ENCODE measurements around the gene RHBDL3. TPM values are rescaled to one million over a fixed set of nuclear protein-coding genes. Genes with fewer than 3 reads are reported as not detected.

RHBDL3 gene
- total and polyA plus RNA-seq, 10 of the 15 experiments (the other 5 are each of a cell fraction or from before 2014, with no cell fraction given), result 0.04 to 0.24 (median 0.04) TPM; not detected in 5

DNA sequence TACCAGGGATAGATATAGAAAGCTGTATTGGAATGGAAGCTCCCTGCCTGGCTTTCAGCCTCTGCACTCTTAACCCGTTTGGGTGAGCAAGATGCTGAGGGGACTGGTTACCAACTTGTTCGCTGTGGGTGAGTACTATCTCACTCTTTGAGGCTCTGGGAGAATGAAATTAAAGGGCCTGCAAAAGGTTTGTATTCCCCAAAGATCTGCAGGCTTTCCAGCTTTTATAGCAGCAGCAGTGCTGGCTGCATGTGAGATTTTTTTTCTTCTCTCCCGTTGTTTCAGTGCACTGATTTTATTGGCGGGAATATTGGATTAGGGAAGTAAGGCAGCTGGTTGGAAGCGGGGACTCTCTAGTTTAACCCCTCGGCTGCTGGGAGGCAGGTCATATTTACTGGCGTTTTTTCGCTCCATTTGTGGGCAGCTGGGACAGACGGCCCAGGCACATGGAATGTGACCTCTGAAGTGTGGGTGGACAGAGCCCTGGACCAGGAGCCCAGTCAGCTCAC lies 45.5 kb downstream of the RHBDL3 start (continued):
- TF ChIP-seq SMC3 (IDR thresholded peaks at IDR 0.05; ENCODE audit: borderline replicate concordance, low read length) (no peak), IRF4 (IDR thresholded peaks at IDR 0.05; ENCODE audit: low read depth, low read length) (no peak), RFX5 (IDR thresholded peaks at IDR 0.05; ENCODE audit: low read depth, low read length) (no peak), MTA2 (IDR thresholded peaks at IDR 0.05; ENCODE audit: low read depth) (no peak), CHD1 (IDR thresholded peaks at IDR 0.05; ENCODE audit: low read depth, low read length) (no peak), ZNF24 (IDR thresholded peaks at IDR 0.05) (no peak)
- TF ChIP-seq, protein P1, sequence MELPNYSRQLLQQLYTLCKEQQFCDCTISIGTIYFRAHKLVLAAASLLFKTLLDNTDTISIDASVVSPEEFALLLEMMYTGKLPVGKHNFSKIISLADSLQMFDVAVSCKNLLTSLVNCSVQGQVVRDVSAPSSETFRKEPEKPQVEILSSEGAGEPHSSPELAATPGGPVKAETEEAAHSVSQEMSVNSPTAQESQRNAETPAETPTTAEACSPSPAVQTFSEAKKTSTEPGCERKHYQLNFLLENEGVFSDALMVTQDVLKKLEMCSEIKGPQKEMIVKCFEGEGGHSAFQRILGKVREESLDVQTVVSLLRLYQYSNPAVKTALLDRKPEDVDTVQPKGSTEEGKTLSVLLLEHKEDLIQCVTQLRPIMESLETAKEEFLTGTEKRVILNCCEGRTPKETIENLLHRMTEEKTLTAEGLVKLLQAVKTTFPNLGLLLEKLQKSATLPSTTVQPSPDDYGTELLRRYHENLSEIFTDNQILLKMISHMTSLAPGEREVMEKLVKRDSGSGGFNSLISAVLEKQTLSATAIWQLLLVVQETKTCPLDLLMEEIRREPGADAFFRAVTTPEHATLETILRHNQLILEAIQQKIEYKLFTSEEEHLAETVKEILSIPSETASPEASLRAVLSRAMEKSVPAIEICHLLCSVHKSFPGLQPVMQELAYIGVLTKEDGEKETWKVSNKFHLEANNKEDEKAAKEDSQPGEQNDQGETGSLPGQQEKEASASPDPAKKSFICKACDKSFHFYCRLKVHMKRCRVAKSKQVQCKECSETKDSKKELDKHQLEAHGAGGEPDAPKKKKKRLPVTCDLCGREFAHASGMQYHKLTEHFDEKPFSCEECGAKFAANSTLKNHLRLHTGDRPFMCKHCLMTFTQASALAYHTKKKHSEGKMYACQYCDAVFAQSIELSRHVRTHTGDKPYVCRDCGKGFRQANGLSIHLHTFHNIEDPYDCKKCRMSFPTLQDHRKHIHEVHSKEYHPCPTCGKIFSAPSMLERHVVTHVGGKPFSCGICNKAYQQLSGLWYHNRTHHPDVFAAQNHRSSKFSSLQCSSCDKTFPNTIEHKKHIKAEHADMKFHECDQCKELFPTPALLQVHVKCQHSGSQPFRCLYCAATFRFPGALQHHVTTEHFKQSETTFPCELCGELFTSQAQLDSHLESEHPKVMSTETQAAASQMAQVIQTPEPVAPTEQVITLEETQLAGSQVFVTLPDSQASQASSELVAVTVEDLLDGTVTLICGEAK (IDR thresholded peaks at IDR 0.05; ENCODE audit: borderline replicate concordance), result no peak
- TF ChIP-seq, protein P2, sequence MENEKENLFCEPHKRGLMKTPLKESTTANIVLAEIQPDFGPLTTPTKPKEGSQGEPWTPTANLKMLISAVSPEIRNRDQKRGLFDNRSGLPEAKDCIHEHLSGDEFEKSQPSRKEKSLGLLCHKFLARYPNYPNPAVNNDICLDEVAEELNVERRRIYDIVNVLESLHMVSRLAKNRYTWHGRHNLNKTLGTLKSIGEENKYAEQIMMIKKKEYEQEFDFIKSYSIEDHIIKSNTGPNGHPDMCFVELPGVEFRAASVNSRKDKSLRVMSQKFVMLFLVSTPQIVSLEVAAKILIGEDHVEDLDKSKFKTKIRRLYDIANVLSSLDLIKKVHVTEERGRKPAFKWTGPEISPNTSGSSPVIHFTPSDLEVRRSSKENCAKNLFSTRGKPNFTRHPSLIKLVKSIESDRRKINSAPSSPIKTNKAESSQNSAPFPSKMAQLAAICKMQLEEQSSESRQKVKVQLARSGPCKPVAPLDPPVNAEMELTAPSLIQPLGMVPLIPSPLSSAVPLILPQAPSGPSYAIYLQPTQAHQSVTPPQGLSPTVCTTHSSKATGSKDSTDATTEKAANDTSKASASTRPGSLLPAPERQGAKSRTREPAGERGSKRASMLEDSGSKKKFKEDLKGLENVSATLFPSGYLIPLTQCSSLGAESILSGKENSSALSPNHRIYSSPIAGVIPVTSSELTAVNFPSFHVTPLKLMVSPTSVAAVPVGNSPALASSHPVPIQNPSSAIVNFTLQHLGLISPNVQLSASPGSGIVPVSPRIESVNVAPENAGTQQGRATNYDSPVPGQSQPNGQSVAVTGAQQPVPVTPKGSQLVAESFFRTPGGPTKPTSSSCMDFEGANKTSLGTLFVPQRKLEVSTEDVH (IDR thresholded peaks at IDR 0.05; ENCODE audit: low read depth, partially characterized antibody), result no peak
